ENCODE results near the gene CYS1.

CYS1 gene

DNA sequence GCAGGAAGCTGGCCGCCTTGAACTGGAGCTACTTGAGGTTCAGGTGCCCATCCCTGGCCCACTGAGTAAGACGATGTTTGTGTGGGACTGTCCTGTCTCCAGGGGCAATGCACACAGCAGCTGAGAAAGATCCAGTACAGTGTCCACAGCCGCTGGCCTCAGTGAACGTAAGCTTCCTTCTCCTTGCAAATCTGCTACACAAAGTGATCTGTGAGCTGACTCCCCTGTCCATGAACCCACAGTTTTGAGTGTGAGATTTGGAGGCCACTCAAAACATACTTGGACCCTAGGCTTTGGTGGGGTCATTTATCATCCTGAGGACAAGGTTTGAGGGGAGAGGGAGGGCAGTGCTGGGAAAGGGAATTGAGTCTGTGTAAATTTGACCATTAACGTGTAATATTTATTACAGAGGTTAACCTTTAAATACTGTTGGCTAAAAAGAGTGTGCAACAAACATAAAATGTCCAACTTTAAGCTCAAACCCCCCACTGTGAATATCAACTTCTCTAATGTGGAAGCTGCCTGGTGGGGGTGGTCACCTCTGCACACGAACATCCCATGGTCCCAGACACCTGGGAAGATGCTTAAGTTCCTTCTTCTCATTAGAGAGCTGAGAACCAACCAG, 4.9 kb upstream of the CYS1 start:
- DNase-seq (ENCODE audit: low read depth, low spot score): no peak
- in situ Hi-C loops (cut with HindIII; ENCODE audit: low sequenced_read_pairs): no loop called here
- TF ChIP-seq, protein P1, sequence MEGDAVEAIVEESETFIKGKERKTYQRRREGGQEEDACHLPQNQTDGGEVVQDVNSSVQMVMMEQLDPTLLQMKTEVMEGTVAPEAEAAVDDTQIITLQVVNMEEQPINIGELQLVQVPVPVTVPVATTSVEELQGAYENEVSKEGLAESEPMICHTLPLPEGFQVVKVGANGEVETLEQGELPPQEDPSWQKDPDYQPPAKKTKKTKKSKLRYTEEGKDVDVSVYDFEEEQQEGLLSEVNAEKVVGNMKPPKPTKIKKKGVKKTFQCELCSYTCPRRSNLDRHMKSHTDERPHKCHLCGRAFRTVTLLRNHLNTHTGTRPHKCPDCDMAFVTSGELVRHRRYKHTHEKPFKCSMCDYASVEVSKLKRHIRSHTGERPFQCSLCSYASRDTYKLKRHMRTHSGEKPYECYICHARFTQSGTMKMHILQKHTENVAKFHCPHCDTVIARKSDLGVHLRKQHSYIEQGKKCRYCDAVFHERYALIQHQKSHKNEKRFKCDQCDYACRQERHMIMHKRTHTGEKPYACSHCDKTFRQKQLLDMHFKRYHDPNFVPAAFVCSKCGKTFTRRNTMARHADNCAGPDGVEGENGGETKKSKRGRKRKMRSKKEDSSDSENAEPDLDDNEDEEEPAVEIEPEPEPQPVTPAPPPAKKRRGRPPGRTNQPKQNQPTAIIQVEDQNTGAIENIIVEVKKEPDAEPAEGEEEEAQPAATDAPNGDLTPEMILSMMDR (IDR thresholded peaks at IDR 0.05; ENCODE audit: low read depth, low read length): no peak
- no peak overlapping the region for H3K4me3 ChIP-seq (ENCODE audit: low read depth, low read length)

DNA sequence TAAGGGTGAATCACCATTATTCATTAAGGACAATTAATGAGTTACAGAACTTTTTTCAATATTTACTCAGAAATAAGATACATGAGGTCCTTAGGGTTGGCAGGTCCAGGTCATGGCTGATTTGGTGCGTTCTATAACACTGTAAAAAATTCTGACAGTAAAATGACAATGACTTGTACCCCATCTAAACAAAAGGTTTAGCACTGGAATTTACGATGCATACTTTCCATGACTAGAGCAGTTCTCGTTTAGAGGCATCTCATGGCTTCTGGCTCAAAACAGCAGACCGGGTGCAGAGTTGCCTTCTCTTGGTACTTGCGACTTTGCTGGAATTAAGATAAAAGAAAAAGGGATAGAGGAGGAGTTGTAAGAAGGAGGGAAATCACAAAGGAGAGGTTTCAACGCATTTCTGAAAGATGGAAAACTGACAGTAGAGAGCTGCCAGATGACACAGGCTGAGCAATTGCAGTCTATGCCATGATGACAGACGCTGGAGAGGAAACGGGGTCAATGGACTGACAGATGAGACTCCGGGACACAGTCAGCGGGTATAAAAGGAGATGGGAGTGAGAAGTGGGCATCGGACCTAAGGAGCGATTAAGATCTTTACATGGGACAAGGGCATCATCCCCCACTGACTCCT, 4.1 kb upstream of the CYS1 start:
- TF ChIP-seq, protein P1 (IDR thresholded peaks at IDR 0.05; ENCODE audit: low read depth, low read length): no peak
- in situ Hi-C loops (cut with HindIII; ENCODE audit: low sequenced_read_pairs): no loop called here

DNA sequence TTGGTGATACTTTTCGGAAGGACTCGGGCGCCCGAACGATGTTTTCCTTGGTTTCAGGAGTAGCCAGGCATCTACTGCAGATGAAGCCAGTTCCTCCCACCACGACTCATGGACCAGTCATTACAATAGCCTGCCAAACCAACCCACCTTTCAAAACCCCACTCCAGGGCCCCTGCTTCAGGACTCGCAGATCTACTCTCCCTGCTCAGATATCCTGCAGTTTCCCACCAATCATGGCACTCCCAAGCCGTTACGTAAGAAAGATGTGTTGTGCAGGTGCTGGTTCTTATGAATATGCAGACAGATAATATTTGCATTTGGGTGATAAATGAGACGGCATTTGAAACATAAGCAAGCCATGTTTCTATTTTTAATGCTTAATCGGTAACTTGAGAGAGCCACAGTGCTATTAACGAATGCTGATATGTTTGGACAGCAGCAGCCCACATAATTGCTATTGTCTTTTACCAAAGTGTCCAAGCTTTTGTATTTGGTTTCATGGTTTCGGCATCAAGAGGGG, 3.5 kb upstream of the CYS1 start:
- TF ChIP-seq, protein P1 (IDR thresholded peaks at IDR 0.05; ENCODE audit: low read depth, low read length): no peak
- no peak overlapping the region for H3K4me3 ChIP-seq (ENCODE audit: low read depth, low read length)
- in situ Hi-C loops (cut with HindIII; ENCODE audit: low sequenced_read_pairs): no loop called here
- no peak for DNase-seq (ENCODE audit: low read depth, low spot score)

More for the DNA sequence above, 4.1 kb upstream of the CYS1 start:
- H3K4me3 ChIP-seq (ENCODE audit: low read depth, low read length): no peak overlapping the region
- DNase-seq (ENCODE audit: low read depth, low spot score): no peak

DNA sequence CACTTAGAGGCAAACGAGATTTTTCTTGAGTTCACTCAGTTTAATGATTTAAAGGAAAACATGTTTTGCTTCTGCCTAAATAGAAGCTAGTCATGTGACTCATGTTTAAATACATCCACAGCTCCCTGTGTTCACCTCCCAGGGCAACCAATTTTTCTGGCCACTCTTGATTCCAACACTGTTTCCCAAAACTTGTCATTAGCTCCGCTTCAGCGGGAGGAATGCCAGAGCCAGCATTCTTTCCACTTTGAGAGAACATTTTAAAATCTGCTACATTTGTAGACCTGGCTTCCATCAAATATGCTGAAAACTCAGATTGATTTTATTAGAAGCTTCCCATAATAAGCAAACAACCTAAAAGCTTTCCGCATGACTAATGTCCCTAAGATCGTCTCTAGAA, 2.8 kb upstream of the CYS1 start:
- H3K4me3 ChIP-seq (ENCODE audit: low read depth, low read length): no peak overlapping the region
- TF ChIP-seq, protein P1 (IDR thresholded peaks at IDR 0.05; ENCODE audit: low read depth, low read length): no peak
- in situ Hi-C loops (cut with HindIII; ENCODE audit: low sequenced_read_pairs): no loop called here
- no peak for DNase-seq (ENCODE audit: low read depth, low spot score)

DNA sequence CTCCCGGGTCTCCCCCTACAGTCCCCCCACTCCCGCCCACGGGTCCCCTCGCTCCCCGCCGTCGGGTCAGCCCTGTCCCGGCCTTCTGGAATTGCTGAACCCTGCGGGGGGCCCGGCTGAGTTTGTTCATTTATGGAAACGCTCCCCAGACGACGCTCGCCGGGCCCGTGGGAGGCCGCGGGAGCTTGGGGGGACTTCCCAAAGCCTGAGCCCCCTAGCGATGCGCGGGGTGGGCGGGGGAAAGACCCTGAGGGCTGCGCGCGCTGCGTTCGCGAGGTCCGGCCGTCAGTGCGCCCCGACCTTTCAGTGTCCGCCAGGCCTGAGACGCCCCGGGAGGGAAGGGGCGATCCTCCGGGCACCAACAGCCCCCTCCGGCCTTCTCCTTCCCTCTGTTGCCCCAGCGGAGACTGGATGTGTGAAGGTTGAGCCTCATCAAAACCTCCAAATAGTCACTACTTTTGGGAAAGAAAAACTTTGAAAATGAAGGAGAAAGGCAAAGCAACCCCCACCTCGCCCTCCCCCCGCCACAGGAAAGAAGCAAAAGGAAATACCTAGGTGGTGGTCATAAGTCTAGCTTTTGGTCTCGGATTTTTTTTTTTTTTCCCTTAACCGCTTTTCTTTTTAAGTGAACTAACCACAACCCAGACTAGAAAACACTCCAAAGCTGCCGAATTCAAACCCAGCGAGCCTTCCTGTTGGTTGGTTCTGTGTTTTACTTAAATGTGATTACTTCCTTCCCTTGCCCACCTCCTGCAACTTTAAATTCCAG, 509 bp upstream of the CYS1 start:
- in situ Hi-C loops (cut with HindIII; ENCODE audit: low sequenced_read_pairs): no loop called here
- TF ChIP-seq, protein P1 (IDR thresholded peaks at IDR 0.05; ENCODE audit: low read depth, low read length): no peak
- peak; percentile 38 for DNase-seq (ENCODE audit: low read depth, low spot score)
- H3K4me3 ChIP-seq (ENCODE audit: low read depth, low read length): peak overlapping the region; percentile 5

DNA sequence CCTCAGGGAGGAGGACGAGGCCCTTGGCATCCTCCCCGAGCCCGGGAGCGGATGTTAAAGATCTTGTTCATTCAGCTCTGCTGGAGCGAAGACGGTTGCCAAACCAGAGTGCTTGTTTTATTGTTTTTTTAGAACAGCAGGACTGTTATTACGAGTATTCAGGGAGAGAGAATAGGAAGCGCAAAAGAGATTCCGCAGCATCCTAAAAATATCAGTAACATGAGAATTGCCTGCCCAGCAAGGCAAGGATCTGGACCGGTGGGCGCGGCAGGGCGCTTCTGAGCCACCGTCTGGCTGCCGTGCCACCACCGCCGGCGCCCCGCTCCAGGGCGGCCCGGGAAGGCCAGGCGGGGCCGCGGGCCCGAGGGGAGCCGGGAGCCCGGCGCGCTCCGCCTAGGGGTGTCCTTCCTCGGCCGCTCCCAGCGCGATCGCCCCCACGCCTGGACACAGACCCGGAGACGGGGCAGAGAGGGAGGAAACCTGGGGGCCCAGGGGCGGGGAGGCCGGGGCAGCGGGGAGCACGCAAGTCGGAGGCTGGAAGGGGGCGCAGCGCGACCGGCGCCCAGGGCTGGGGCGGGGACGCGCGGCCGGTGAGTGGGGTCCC, 843 bp downstream of the CYS1 start:
- H3K4me3 ChIP-seq (ENCODE audit: low read depth, low read length): peak overlapping the region; percentile 35
- TF ChIP-seq, protein P1 (IDR thresholded peaks at IDR 0.05; ENCODE audit: low read depth, low read length): no peak
- in situ Hi-C loops (cut with HindIII; ENCODE audit: low sequenced_read_pairs): no loop called here
- DNase-seq (ENCODE audit: low read depth, low spot score): peak; percentile 88
